GM19324 (cell line): ENCODE data around the gene ATXN7L1.

Source experiments
- ATAC-seq: cut with Tn5 transposase; IDR thresholded peaks from one replicate; pipeline ENCODE4 v1.9.1; 2021; ENCODE audit warnings: mild to moderate bottlenecking, moderate library complexity; ENCODE audit not compliant: unreplicated experiment, low FRiP score

The ATXN7L1 gene

DNA sequence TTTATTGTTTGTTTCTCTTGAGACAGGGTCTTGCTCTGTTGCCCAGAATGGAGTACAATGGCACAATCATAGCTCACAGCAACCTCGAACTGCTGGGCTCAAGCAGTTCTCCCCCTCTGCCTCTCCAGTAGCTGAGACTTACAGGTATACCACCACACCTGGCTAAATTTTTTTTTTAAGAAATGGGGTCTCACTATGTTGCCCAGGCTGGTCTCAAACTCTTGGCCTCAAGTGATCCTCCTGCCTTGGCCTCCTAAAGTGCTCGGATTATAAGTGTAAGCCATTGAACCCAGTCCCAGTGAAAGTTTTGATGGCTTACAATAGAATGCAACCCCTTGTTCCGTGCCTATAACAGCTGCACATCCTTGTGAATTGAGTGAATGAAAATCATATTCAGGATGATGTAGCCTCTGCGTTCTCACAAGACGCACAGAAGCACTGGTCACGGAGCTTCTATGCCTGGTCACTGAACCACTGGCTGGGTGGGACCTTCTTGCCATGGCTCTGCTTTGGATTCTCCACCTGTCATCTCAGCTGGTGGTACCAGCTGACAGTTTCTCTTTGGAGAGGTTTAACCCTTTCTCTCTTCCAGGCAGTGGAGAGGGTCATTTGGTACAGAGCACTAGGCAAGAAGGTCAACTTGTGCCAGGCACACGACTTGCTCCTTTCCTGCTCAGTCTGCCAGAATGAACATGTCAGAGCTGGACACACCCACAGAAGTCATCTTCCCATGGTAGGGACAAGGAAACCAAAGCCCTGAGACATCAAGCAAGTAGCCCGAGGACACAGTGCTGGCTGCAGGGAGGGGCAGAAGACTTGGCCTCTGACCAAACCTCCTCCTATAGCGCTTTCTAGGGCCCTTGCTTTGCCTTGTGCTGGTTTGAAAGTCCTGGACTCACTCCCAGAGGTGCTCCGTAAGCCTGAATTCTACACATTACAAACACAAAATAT is 89.6 kb downstream of the ATXN7L1 start:
- ATAC-seq, result no peak

DNA sequence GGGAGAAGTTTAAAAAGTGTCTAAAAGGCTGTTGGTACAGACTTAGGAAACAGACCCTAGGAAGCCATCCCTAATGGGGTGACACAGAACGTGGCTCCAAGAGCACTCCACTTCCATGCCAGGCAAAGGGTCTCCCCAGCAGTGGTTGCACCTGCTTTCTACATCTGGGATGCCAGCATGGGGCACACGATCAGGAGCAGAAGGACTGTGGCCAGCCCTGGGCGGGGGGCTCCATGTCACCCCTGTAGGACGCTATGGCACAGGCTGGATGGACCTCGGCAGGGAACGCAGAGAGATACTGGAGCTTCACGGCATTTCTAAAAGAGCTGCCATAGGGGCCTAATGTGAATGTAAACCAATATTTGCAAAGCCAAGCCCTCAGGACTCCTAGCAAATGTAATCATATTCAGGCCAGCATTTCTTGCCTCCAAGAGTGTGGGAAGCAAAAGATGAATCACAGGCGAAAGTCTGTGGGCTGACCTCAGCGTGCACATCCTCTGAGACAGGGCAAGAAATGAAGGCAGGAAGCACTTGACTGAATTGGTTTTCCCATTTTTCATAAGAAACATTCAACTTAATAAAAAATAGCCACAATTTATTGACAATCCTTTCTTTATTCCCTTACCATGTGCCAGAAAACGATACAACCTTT is 93.9 kb downstream of the ATXN7L1 start:
- ATAC-seq, result no peak

- ATAC-seq, result no peak
Observed at GRCh38 chr7:105779856-105780780, 96.3 kb downstream of the ATXN7L1 start.

GRCh38 chr7:105778956-105779355 is 97.4 kb downstream of the ATXN7L1 start:
- no peak for ATAC-seq

- no peak for ATAC-seq
Observed at GRCh38 chr7:105776986-105777910, 99.2 kb downstream of the ATXN7L1 start.

- ATAC-seq, result no peak
Observed at GRCh38 chr7:105776068-105776790, 100.2 kb downstream of the ATXN7L1 start.

- ATAC-seq, result no peak
Observed at GRCh38 chr7:105775580-105775979, 100.8 kb downstream of the ATXN7L1 start.

GRCh38 chr7:105773030-105773460 is 103.4 kb downstream of the ATXN7L1 start:
- no peak for ATAC-seq

- no peak for ATAC-seq
Observed at GRCh38 chr7:105769901-105770628, 106.3 kb downstream of the ATXN7L1 start.

- ATAC-seq, result no peak
Observed at GRCh38 chr7:105768898-105769507, 107.4 kb downstream of the ATXN7L1 start.

- ATAC-seq, result no peak
Observed at GRCh38 chr7:105768117-105768516, 108.3 kb downstream of the ATXN7L1 start.

DNA sequence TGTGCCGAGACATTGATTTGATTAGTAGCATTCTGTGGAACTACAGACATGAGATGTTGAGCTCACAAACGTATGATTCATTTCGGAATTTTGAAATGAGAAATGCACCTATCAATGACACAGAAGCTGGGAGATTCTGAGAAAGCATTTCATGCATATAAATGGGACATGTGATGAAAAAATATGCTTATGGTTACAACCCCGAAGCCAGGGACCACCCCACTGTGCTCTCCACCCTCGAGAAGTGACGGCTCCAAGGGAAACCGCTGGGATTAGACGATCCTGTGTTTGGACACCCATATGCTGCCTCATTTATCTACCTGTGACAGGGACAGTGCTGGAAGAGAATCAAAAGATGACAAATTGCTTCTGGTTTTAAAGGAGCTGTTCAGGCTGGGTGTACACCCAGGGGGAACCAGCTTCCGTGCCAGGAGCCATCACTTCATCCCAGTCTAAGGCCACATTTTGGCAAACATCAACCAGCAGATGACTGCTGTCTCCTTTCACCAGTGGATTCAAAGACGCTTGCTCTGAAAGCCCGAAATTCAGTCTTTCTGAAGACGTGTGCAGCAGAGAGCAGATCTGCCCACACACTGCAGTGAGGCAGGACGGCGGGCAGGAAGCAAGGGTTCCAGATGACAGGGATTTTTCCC is 109.9 kb downstream of the ATXN7L1 start:
- ATAC-seq, result no peak

DNA sequence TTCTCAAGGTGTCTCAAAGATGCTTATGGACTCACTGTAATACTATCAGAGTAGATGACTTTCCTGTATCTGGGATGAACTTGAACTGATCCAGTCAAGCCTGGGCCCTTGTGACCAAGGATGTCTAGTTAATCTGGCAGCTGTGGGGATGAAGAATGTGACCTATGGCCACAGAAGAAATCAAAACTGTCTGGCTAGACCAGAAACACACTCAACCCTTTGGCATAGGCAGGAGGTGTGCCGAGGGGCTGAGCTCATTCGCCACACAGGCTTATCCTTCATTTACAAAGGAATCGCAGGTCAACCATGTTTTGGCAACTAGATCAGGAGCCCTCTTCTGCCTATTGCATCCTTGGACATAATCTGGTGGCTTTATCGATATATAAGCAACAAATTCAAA is 110.6 kb downstream of the ATXN7L1 start:
- no peak for ATAC-seq

DNA sequence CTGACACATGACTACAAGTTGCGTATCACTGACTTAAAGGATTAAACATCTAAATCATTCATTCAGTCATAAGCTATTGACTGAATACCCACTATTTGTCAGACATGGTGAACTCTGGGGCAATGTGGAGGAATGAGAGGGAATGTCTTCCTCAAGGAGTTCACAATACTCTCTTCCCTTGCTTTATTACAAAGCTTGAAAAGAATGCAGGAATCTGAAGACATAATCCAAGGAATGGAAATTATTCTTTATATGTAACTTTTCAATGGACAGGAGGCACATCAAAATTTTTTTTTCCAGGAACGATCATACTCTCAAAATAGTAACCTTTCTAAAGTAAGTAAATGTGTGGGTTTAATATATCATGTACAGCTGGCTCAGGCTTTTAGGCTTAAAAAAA is 111.9 kb downstream of the ATXN7L1 start:
- no peak for ATAC-seq

- no peak for ATAC-seq
Observed at GRCh38 chr7:105760551-105761447, 115.6 kb downstream of the ATXN7L1 start.
